ENCODE data around the gene ARRDC2.

Gene ARRDC2

DNA sequence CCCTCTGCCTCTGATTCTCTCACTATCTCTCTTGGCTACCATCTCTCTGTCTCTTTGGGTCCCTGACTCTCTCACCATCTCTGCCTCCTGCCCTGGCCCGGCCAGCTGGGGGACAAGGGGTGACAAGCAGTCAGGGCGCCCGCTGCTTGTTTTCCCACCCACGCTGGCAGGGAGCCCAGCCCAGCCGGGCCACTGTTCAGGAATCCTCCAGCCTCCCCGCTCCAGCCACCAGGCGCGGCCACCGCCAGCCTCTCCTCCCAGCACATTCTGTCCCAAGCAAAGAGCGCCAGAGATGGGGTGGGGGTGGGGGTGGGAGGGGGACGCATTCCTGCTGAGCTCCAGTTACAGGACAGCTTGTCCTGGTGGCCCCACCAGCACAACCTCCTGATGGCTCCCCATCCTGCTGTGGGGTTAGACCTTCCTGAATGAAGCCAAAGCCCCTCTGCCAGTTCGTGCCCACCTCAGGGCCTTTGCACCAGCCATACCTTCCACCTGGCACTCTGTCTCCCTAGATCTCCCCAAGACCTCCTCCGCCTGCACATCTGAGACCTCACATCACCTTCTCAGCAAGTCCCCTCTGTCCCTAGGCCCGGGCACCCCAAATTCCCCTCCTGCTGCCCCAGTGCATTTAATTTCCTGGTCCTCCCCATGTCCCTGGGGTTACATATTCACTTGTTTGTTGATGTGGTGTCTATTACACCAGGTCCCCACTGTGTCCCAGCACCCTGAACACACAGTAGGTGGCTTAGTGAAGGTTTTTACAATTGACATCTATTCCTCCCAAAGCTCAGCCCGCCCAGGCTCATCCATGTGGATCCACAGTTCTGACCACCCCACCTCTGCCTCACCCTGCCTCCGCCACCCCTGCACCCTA lies 12.5 kb downstream of the ARRDC2 start:
- H3K27ac ChIP-seq (replicated peaks), result no peak overlapping the region; the same call in 1 of the 2 replicates
- H3K4me3 ChIP-seq (replicated peaks; ENCODE audit: insufficient read depth, low read length), result no peak overlapping the region
- no peak for DNase-seq (ENCODE audit: low read depth in 1 of 2, low spot score in 1 of 2)
- no peaks in the 10 kb centered on the region for H3K27me3 ChIP-seq (ENCODE audit: insufficient read depth, poor library complexity, severe bottlenecking)
- TF ChIP-seq, protein P1, sequence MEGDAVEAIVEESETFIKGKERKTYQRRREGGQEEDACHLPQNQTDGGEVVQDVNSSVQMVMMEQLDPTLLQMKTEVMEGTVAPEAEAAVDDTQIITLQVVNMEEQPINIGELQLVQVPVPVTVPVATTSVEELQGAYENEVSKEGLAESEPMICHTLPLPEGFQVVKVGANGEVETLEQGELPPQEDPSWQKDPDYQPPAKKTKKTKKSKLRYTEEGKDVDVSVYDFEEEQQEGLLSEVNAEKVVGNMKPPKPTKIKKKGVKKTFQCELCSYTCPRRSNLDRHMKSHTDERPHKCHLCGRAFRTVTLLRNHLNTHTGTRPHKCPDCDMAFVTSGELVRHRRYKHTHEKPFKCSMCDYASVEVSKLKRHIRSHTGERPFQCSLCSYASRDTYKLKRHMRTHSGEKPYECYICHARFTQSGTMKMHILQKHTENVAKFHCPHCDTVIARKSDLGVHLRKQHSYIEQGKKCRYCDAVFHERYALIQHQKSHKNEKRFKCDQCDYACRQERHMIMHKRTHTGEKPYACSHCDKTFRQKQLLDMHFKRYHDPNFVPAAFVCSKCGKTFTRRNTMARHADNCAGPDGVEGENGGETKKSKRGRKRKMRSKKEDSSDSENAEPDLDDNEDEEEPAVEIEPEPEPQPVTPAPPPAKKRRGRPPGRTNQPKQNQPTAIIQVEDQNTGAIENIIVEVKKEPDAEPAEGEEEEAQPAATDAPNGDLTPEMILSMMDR (IDR thresholded peaks at IDR 0.05; ENCODE audit: insufficient read depth, low read length), result no peak
- TF ChIP-seq POLR2AphosphoS5 (IDR thresholded peaks at IDR 0.05; ENCODE audit: low read depth) (no peak), SPI1 (IDR thresholded peaks at IDR 0.05; ENCODE audit: borderline replicate concordance, low read depth) (no peak), GABPA (IDR thresholded peaks at IDR 0.05; ENCODE audit: low read depth) (no peak)
- TF ChIP-seq, protein P2, sequence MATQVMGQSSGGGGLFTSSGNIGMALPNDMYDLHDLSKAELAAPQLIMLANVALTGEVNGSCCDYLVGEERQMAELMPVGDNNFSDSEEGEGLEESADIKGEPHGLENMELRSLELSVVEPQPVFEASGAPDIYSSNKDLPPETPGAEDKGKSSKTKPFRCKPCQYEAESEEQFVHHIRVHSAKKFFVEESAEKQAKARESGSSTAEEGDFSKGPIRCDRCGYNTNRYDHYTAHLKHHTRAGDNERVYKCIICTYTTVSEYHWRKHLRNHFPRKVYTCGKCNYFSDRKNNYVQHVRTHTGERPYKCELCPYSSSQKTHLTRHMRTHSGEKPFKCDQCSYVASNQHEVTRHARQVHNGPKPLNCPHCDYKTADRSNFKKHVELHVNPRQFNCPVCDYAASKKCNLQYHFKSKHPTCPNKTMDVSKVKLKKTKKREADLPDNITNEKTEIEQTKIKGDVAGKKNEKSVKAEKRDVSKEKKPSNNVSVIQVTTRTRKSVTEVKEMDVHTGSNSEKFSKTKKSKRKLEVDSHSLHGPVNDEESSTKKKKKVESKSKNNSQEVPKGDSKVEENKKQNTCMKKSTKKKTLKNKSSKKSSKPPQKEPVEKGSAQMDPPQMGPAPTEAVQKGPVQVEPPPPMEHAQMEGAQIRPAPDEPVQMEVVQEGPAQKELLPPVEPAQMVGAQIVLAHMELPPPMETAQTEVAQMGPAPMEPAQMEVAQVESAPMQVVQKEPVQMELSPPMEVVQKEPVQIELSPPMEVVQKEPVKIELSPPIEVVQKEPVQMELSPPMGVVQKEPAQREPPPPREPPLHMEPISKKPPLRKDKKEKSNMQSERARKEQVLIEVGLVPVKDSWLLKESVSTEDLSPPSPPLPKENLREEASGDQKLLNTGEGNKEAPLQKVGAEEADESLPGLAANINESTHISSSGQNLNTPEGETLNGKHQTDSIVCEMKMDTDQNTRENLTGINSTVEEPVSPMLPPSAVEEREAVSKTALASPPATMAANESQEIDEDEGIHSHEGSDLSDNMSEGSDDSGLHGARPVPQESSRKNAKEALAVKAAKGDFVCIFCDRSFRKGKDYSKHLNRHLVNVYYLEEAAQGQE (IDR thresholded peaks at IDR 0.05; ENCODE audit: insufficient replicate concordance, low read depth), result no peak

DNA sequence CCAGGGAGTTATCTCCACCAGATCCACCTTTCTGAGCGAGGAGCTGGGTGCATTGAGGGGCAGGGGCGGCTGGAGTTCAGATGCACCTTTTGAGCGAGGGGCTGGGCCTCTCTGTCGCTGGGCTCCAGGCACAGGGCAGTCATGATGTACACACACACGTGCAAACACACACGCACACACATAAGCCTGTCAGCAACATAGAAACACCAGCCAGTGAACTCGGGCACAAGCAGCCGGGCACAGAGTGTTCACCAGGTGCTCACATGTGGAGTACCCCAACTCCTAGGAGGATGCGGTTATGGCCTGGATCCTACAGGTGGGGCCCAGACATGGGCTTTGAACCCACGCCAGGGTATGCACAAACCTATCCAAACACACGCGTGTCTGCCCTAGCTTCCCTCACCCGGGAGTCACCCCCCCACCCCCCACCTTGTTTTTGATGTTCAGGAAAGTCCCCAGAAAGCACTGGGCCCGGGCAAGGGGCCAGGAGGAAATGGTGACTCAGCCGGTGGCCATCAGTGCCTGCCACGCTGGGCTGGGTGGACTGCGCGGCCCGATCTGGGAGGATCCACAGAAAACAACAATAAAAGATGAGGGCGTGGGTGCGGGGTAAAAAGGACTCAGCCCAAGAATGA lies 13.3 kb downstream of the ARRDC2 start:
- peak overlapping the region; percentile 91 for H3K27ac ChIP-seq (replicated peaks)
- H3K27me3 ChIP-seq (ENCODE audit: insufficient read depth, poor library complexity, severe bottlenecking), result no peaks in the 10 kb centered on the region
- no peak overlapping the region for H3K4me3 ChIP-seq (replicated peaks; ENCODE audit: insufficient read depth, low read length)
- DNase-seq (ENCODE audit: low read depth in 1 of 2, low spot score in 1 of 2), result no peak
- TF ChIP-seq SPI1 (IDR thresholded peaks at IDR 0.05; ENCODE audit: borderline replicate concordance, low read depth) (no peak), POLR2AphosphoS5 (IDR thresholded peaks at IDR 0.05; ENCODE audit: low read depth) (no peak), GABPA (IDR thresholded peaks at IDR 0.05; ENCODE audit: low read depth) (no peak)
- TF ChIP-seq, protein P1 (IDR thresholded peaks at IDR 0.05; ENCODE audit: insufficient read depth, low read length), result no peak
- TF ChIP-seq, protein P2 (IDR thresholded peaks at IDR 0.05; ENCODE audit: insufficient replicate concordance, low read depth), result no peak

DNA sequence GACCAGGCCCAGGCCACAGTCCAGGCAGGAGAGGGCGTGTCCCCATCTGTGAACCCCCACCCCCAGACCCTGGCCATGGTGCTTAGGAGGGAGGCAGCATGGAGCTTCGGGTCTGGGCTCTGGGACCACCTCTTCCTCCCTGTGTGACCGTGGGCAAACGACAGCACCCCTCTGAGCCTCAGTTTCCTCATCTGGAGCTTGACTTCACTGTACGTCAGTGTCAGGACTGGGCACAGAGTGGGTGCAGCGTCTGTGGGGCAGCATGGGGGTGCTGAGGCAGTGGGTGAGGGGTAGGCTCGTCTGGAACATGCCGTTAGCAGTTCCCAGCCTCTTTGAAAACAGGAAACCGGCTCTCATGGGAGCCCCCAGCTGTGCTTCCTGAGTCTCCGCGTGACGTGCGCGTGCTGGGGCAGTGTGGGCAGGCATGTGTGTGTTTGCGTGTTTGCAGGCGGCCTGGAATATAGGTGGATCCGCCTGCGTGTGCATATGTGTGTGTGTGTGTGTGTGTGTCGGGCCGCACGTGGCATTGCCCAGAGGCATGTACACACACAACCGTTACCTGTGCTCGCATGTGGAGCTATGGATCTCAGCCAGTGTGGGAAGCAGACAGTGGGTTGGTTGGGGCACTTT lies 15.8 kb downstream of the ARRDC2 start:
- H3K27ac ChIP-seq (replicated peaks), result peak overlapping the region; percentile 91
- TF ChIP-seq POLR2AphosphoS5 (IDR thresholded peaks at IDR 0.05; ENCODE audit: low read depth) (peak; percentile 97), GABPA (IDR thresholded peaks at IDR 0.05; ENCODE audit: low read depth) (peak; percentile 71), SPI1 (IDR thresholded peaks at IDR 0.05; ENCODE audit: borderline replicate concordance, low read depth) (peak; percentile 66; the same call in 1 of the 2 replicates)
- TF ChIP-seq, protein P1 (IDR thresholded peaks at IDR 0.05; ENCODE audit: insufficient read depth, low read length), result no peak
- TF ChIP-seq, protein P2 (IDR thresholded peaks at IDR 0.05; ENCODE audit: insufficient replicate concordance, low read depth), result peak; percentile 82
- H3K4me3 ChIP-seq (replicated peaks; ENCODE audit: insufficient read depth, low read length), result peak overlapping the region; percentile 13; the same call in 1 of the 2 replicates

More for the DNA sequence above, 15.8 kb downstream of the ARRDC2 start:
- peak; percentile 75 to 94 for DNase-seq (ENCODE audit: low read depth in 1 of 2, low spot score in 1 of 2)
- H3K27me3 ChIP-seq (ENCODE audit: insufficient read depth, poor library complexity, severe bottlenecking), result no peaks in the 10 kb centered on the region

Measured in HL-60 (cell line).